Fibroblast of skin of right biceps (primary cell): ENCODE data around the gene WNT7B.
A peak's percentile ranks its signal among the peaks of the same experiment; 100 is the strongest.
"Not testable (repeated sequence)": the region's sequence is repeated elsewhere in the genome, so short reads cannot be mapped to it uniquely, and the experiment has no call there.

ENCODE experiments used
- DNase-seq: peaks from one replicate; pipeline ENCODE4 v3.0.0-alpha.2; 2013

The WNT7B gene

GRCh38 chr22:46007848-46008261, 30.9 kb upstream of the WNT7B start:
- DNase-seq: peak; percentile 94

- DNase-seq: peak; percentile 77
These were observed 30.3 kb upstream of the WNT7B start for GRCh38 chr22:46007003-46007847.

GRCh38 chr22:46006379-46007002, 29.5 kb upstream of the WNT7B start:
- peak; percentile 86 for DNase-seq

GRCh38 chr22:46005116-46005705, 28.2 kb upstream of the WNT7B start:
- not testable (repeated sequence) for DNase-seq

GRCh38 chr22:46004105-46004866, 27.3 kb upstream of the WNT7B start:
- DNase-seq: no peak

- no peak for DNase-seq
These were observed 26.5 kb upstream of the WNT7B start for GRCh38 chr22:46003271-46004091.

- DNase-seq: peak; percentile 87
These were observed 25.9 kb upstream of the WNT7B start for GRCh38 chr22:46002757-46003270.

GRCh38 chr22:46001426-46002106, 24.6 kb upstream of the WNT7B start:
- no peak for DNase-seq

- no peak for DNase-seq
These were observed 24.1 kb upstream of the WNT7B start for GRCh38 chr22:46001046-46001425.

- no peak for DNase-seq
These were observed 23.4 kb upstream of the WNT7B start for GRCh38 chr22:46000081-46001027.

GRCh38 chr22:45999379-45999971, 22.5 kb upstream of the WNT7B start:
- no peak for DNase-seq

- no peak for DNase-seq
These were observed 21.8 kb upstream of the WNT7B start for GRCh38 chr22:45998638-45999378.

GRCh38 chr22:45997777-45998637, 21.0 kb upstream of the WNT7B start:
- no peak for DNase-seq

- peak; percentile 97 for DNase-seq
These were observed 20.3 kb upstream of the WNT7B start for GRCh38 chr22:45997077-45997776.

GRCh38 chr22:45996241-45997076, 19.5 kb upstream of the WNT7B start:
- peak; percentile 57 for DNase-seq

- no peak for DNase-seq
These were observed 18.6 kb upstream of the WNT7B start for GRCh38 chr22:45995405-45996101.
